Activated CD4-positive, alpha-beta T cell treated with anti-CD3 and anti-CD28 coated beads, Interleukin-2, Interleukin-6, amounts not matched to agents 100 ng/mL and 50 ng/mL, durations not matched to agents 16 hours and 8 hours (primary cell): ENCODE results near the gene OR51G2.
"Not testable (repeated sequence)": the region's sequence is repeated elsewhere in the genome, so short reads cannot be mapped to it uniquely, and the experiment has no call there.

Experiments used
- DNase-seq: peaks from one replicate; pipeline ENCODE4 v3.0.0-alpha.2; 2020

OR51G2 gene, protein sequence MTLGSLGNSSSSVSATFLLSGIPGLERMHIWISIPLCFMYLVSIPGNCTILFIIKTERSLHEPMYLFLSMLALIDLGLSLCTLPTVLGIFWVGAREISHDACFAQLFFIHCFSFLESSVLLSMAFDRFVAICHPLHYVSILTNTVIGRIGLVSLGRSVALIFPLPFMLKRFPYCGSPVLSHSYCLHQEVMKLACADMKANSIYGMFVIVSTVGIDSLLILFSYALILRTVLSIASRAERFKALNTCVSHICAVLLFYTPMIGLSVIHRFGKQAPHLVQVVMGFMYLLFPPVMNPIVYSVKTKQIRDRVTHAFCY

DNA sequence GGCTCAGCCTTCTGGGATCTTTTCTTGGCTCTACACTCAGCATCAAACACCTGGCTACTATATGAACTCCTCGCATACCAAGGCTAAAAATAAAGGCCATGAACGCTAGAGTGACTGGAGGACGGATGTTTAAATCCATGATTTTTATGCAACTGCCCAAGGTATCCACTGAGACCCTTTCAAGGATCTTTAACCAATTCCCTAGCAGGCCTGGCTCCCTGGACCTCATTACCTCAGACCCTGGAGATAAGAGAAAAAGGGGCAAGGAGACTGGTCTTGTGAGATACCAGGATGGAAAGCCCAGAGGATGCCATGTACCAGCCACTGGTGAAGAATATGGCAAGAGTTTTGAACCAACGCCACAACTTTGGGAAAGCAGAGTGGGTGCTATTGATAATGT is at the start of gene OR51G2:
OR51G2 (minus strand) TSS at position 101 of the 400 bp plus-strand sequence. CDS start 3,687 bp downstream, outside the sequence.
- no peak for DNase-seq

DNA sequence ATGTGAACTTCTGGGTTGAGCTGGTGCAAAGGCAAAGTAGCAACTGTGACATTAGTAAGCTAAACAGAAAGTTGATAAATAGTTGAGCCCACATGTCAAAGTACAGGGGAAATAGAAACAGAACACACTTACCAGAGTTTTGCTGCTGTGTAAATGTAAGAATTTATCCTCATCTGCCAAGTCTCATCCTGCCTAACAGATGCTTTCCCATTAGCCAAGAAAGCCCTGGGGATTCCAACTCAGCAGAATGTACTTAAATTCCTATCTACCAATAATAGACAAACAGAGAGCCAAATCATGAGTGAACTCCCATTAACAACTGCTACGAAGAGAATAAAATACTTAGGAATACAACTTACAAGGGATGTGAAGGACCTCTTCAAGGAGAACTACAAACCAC is 43.7 kb upstream of the OR51G2 start:
- no peak for DNase-seq

DNA sequence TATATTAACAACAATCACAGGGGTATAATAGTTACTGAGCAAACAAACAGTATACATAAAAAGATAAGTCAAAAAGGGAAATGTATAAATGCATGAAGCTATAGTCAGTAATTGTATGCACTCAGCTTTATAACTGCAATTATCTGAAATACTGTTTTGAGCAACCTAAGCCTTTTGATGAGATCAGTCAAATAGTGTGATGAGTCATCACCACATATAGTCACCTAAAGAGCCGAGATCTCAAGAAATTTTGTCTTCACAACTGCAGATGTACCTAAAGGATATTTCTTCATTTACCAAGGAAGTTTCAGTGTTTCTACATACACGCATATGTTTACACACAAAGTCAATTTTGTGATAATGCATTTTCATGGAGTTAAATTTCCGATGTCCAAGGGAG is 41.7 kb upstream of the OR51G2 start:
- no peak for DNase-seq

DNA sequence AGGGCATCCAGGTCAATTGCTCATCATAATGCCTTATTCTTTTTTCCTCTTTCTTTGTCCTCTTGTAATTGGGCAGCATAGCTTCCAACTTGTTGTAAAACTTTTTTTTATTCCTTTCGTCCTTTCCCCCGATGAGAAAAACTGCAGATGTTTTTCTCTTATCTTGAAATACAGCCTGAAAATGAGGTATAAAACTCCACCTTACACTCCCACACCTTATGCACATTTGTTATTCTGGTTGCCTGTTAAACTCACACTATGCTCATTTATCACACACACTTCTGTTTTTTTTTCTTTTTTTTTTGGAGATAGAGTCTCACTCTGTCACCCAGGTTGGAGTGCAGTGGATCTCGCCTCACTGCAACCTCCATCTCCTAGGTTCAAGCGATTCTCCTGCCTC is 38.2 kb upstream of the OR51G2 start:
- no peak for DNase-seq

DNA sequence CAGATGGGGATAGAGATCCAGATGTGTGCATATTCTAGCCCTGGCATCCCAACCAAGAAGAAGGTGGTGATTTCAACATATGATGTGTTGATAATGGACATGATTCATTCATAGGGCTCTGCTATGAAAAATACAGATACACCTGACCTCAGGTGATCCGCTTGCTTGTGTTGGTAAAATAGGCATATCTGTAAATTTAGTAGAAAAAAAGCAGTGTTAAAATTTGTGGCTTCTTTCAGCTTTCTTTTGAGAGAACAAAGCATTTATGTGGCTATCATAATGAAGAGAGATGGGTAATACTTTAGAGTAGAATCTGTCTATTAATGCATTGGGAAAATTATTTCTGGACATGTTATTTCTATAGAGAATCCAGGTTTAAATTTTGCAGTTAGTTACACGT is 36.5 kb upstream of the OR51G2 start, which contains the start of gene OR51A2:
OR51A2 (minus strand) TSS at position 101 of the 400 bp plus-strand sequence; CDS start at position 101, 0 bp downstream.
- not testable (repeated sequence) for DNase-seq

DNA sequence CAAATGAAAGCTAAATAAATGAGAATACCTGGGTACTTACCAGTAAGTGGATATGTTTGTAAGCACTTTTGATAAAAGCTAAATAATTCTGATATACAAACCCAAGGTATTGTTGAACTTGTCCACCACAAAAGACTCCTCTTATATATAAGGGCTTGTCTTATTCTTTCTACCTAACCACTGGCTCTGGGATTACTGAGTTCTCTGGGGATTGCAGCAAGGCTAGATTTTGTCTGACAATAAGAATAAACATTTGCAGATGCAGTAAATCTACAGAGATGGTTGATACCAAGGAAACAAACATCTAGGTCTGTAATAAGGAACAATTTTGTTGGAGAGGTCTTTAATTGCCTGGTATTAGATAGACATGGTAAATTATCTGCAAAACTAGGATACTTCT is 28.4 kb upstream of the OR51G2 start, which contains the start of gene OR51A4:
OR51A4 (minus strand) TSS at position 101 of the 400 bp plus-strand sequence. CDS start 505 bp downstream, outside the sequence.
- no peak for DNase-seq

DNA sequence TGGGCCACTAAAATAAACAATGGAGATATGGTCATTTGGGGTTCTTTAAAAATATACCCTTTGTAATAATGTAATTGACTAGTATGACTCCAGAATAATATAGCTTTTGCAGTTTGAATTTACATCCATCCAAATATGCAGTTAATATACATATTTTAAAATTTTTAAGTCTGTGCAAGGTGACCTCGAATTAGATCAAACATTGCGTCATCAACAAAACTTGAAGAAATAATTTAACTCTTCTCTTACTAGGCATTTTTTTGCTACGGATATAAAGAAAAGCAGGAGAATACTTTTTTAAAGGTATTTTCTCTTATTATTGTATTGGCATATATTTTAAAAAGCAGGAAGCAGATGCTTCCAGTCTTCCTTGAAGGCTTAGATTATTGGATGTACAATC is 17.6 kb upstream of the OR51G2 start:
- DNase-seq = no peak

DNA sequence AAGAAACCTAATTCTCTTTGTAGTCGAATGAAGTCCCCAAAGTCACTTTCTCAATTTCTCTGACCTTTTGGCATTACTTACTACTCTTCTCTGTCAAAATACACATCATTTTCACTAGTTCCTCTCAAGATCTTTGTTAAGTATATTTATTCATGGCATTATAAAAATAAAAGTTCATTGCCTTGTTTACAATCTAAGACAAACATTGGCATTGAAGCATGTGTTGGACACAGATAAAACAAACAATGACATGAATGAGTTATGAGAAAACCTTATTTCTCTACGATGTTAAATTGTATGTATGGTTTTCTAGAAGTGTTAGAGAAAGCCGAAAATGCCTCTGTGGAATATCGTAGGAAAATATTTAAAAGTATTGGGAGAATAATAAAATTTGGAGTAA is 13.6 kb upstream of the OR51G2 start:
- no peak for DNase-seq

DNA sequence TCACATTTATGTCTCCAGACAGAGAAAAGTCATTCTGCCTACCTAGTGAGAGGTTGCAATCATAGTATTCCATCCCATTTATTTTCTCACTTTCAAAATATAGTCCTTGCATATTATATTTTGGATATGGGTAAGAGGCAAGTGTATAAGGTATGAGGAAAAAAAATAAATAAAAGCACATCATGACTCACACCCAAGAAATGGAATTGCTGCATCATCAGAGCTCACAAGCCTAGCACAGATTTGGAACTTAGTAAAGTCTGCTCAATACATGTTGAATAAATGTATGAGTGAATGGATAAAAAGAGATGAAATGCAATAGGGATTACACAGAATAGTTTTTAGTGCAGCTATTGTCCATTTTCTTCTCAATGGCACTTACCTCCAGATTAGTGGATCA is 7.5 kb upstream of the OR51G2 start:
- DNase-seq = no peak

DNA sequence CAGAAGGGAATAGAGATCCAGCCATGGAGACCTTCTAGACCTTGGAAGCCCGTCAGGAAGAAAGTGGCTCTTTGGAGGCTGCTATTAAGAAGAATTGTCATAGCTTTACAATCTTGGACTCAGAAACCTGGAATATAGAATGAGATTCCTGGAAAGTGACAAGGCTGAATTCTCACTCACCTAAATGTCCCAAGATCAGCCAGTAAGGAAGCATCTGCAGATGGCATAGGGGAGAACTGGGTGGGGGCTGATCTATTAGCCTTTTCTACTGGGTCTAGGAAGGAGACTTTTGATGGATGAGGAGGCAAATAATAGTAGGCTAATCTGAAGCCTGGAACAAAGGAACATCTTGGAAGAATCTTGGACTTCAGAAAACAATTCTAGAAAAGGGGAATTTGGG is 5.1 kb upstream of the OR51G2 start, which contains the start of gene OR51G1:
OR51G1 (minus strand) TSS at position 101 of the 400 bp plus-strand sequence; CDS start at position 101, 0 bp downstream.
- DNase-seq = no peak

DNA sequence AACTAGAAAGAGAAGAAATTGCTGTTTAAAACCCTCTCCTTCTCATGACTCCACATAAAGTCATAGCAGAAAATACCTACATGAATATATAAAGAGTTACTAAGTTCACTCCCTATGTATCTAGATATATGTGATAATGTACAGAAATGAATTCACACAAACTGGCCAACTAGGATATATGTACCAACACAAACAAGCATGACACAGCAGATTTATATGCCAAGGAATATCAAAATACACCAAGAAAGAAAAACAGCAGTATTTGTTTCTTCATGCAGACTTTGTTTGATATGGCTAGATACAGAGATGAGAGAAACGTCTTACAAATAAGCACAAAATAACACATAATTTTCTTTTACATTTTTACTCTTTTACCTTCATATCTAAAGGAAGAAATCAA is 3.2 kb upstream of the OR51G2 start:
- DNase-seq = no peak

DNA sequence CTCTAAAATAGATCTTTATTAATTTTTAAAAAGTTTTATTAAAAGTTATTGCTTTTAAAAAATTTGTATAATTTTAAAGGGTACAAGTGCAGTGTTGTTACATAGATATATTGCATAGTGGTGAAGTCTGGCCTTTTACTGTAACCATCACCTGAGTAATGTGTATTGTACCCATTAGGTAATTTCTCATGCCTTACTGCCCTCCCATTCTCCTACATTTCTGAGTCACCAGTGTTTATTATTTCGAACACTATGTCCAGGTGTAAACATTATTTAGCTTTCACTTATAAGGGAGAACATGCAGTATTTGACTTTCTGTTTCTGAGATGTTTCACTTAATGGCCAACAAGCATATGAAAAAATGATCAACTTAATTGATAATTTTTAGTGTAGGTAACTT is 2.6 kb upstream of the OR51G2 start:
- DNase-seq = no peak

DNA sequence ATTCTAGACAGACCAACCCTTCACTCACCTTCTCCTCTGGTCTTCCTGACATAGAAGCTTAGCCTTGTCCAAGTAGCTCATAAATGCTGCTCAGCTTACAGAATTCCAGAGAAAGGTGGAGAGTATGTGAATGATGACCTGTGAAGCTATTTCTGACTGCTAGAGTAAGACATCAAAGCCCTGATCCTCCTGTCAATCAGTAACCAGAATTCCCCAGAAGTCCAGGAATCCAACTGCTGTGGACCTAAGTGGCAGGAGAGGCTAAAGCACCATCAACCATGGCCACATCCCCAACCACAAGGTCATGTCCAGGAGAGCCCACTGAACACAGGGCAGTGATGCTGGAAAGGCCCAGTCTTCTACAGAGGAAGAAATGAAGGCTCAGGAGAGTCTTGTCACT is 2.6 kb downstream of the OR51G2 start:
- DNase-seq = no peak

DNA sequence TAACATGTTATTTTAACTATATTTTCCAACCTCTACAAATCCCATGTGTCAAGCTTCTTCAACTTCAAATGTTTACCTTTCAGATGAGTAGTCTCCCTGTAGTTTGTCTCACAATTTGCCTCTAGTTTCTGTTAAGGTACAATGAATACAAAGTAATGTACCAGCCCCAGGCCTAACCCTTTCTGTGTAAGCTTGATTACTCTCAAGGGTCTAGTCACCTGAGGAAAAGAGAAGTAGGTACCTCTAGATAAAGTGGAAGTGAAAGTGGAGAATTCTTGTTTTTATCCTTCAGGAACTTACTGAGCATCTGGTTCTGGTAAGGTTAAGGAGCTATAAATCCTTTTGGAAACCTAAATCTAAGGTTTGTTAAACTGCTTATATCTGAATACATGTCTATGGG is 15.7 kb downstream of the OR51G2 start, which contains the start of gene OR51A7:
OR51A7 (plus strand) TSS at position 300 of the 400 bp plus-strand sequence. CDS start 3,587 bp downstream, outside the sequence.
- no peak for DNase-seq

DNA sequence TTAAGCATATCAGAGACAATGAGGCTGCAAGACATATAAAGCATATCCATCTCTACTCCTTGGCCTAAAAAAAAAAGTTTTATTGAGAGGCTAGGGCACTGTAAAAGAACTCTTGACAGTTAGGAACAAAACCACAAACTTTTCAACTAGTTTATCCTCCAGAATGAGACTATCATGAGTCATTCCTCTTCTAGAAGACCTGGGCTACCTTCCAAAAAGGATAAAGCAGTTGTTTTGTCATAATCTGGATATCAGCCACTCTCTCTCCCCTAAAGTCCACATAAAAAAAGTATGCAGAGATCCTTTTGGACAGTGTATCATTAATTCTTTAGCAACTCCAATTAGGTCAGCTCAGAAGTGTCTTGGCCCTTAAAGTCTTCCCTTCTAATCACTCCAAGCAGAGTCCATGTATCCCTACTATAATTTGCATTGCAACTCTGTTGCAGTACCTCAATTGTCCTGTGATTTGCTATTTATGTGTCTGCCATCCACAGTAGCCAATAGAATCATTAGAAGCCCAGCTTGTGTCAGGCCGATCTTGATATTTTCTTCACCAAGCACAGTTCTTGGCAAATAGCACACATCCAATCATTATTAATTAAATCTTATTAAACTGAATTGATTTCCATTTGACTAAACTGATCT is 27.0 kb downstream of the OR51G2 start:
- DNase-seq = no peak

DNA sequence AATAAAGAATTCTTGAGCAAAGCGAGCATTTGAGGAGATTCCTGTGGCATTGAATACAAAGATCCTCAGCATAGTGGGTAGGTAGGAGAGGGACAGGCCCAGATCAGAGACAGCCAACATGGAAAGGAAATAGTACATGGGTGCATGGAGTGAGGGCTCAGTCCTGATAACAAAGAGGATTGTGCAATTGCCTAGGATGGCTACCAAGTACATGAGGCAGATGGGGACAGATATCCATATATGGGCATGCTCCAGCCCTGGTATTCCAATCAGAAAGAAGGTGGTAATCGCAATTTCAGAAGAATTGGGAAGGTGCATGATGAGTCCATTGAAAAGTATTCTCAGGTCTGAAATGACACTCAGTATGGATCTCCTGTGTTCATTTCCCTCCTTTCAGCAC is 28.9 kb downstream of the OR51G2 start:
- DNase-seq = no peak

DNA sequence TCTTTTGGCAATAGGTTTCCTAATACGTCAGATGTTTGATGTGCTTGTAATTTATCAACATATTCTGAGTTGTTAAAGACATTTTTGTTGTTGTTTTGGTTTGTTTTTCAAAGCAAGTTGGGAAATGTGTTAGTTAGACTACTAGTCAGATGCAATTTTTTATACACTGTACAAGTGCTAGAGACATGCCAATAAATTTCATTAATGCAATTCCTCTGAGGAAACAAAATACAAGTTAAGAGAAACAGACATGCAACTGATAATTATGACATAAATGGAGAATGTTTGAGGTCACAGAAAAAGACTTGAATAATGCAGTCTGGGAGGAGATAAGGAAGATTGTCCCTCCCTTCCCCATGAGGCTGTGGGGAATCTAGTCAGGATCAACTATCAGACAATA is 31.6 kb downstream of the OR51G2 start:
- DNase-seq = no peak

DNA sequence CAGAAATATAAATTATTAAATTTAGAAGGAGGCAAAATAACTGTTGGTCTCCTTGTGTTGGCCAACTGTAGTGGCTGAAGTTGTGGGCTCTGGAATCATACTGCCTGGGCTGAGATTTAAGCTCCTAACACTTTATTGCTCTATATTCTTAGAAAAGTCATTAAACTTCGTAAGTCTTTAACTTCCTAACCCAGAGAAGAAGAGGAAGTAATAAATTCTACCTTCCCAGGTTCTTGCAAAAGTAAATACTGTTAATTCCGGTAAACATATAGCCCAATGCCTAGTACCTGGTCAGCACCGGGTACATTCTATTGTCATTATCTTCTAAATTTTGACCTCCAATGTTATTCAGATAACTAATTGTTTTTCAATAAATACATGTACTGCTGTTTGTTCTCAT is 33.0 kb downstream of the OR51G2 start:
- no peak for DNase-seq

DNA sequence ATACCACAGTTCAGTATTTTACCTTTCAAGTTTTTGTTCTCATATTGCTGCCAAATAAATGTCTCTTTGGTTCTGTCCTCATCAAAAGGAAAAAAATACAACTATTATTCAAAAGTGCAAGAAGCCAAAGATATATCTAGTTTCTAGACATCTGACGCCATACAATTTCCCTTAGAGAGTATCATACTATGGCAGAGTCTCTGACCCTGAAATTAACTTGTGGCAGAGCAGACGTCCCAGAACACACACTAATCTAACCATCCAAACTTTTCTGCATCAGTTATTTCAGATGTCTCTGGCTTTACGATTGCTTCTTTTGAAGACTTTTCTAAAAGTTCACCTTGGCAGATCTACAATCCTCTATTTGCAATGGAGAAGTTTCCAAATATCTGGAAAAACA is 34.8 kb downstream of the OR51G2 start:
- no peak for DNase-seq

DNA sequence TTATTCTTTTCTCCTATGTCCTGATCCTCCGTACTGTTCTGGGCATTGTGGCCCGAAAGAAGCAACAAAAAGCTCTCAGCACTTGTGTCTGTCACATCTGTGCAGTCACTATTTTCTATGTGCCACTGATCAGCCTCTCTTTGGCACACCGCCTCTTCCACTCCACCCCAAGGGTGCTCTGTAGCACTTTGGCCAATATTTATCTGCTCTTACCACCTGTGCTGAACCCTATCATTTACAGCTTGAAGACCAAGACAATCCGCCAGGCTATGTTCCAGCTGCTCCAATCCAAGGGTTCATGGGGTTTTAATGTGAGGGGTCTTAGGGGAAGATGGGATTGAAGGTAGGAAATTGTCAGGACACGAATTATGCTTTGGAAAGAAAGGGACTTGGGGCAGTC is 36.6 kb downstream of the OR51G2 start:
- no peak for DNase-seq

DNA sequence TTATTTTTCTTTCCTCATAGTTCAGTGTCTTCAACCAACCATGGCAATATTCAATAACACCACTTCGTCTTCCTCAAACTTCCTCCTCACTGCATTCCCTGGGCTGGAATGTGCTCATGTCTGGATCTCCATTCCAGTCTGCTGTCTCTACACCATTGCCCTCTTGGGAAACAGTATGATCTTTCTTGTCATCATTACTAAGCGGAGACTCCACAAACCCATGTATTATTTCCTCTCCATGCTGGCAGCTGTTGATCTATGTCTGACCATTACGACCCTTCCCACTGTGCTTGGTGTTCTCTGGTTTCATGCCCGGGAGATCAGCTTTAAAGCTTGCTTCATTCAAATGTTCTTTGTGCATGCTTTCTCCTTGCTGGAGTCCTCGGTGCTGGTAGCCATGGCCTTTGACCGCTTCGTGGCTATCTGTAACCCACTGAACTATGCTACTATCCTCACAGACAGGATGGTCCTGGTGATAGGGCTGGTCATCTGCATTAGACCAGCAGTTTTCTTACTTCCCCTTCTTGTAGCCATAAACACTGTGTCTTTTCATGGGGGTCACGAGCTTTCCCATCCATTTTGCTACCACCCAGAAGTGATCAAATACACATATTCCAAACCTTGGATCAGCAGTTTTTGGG is 37.2 kb downstream of the OR51G2 start, which contains the start of gene OR51T1:
OR51T1 (plus strand) TSS at position 41 of the 641 bp plus-strand sequence; CDS start at position 41, 0 bp downstream.
- no peak for DNase-seq

DNA sequence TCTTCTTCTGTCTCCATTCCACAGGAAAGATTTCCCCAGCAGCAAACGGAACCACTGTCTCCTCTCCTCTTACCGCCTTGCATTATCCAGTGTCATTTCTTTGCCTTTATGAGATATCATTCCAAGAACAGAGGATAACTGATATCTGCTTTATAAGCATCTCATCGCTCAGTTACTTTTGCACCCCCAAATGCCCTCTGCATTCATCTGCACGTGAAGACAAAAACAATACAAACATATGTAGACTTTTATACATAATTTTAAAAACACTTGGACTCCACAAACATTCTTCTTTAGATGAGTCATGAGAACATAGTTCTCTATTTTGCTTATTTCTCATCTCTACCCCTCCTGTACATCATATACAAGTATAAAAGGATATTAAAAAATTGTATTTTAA is 38.0 kb downstream of the OR51G2 start:
- DNase-seq = no peak

DNA sequence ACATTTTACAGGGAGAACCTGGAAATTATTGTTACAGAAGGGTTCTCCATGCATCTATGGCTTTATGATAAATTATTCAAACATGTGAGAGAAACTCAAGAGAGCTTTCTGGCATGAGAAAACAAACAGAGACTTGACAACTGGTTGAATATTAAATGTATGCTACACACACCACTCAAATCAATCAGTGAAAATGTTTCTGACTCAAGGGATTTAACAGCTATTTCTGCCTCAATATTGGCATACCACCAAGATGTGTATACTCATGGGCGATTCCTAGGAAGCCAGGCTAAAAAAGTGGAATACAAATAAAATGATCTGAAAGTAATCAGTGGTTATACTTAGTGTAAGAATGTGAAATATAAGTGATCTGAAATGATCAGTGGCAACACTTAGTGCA is 53.3 kb downstream of the OR51G2 start:
- no peak for DNase-seq

DNA sequence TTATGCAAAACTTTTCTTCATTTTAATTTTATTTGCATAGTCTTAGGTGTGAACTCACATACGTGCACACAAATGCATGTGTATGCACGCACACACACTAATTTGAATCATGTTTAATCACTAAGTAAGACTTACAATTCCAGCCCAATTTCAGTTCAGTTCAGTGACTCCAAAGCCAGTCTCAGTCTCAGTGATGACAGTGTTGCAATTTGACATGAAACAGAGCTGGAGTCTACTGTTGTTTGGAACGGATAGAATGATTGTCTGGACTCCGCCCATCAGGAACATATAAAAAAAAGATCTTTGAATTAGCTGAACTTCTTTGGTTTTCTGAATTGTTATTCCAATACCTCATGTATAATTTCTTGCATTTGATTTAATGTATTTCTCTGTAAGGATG is 55.3 kb downstream of the OR51G2 start:
- DNase-seq = no peak
